Hepatocyte (in vitro differentiated cells): ENCODE measurements around the gene AAK1.

Experiments
- CTCF ChIP-seq: fragments of 200-600 bp; sonication (generic); IDR thresholded peaks from 2 replicates; pipeline ENCODE4 v1.5.1; 2016; ENCODE audit warnings: antibody characterized with exemption, mild to moderate bottlenecking; ENCODE audit not compliant: poor library complexity
- EZH2 ChIP-seq: fragments of 200-600 bp; sonication (generic); IDR thresholded peaks from 2 replicates; pipeline ENCODE4 v1.6.1; 2016; ENCODE audit warnings: antibody characterized with exemption, mild to moderate bottlenecking, borderline replicate concordance

- no peak for TF ChIP-seq CTCF
- no peak for TF ChIP-seq EZH2
Observed at GRCh38 chr2:69659349-69659748, 15.8 kb upstream of the AAK1 start.
